Daoy (cell line): ENCODE measurements around the gene THAP2. TPM values are rescaled to one million over a fixed set of nuclear protein-coding genes. Genes with fewer than 3 reads are reported as not detected.
A peak's percentile ranks its signal among the peaks of the same experiment; 100 is the strongest.
"Not testable (repeated sequence)": the region's sequence is repeated elsewhere in the genome, so short reads cannot be mapped to it uniquely, and the experiment has no call there.

Source experiments
- DNase-seq: peaks from one replicate; pipeline ENCODE4 v3.0.0-alpha.2; 2015; ENCODE audit warnings: low read depth
- total RNA-seq: library from RNA; depleted of rRNA; stranded (reverse); fragments of >200 nt; shearing (Covaris generic); gene quantifications from 2 replicates; pipeline ENCODE4 v1.2.3, GENCODE V29; 2014

The THAP2 gene
- total RNA-seq, 1 experiment from 2014 or later, result 7.1 TPM

GRCh38 chr12:71662849-71663560 is 1.1 kb upstream of the THAP2 start:
- peak; percentile 63 for DNase-seq

- no peak for DNase-seq
These were observed 449 bp downstream of the THAP2 start for GRCh38 chr12:71664411-71665089.

GRCh38 chr12:71665090-71665463 is 976 bp downstream of the THAP2 start:
- no peak for DNase-seq

GRCh38 chr12:71666259-71666658 is 2.2 kb downstream of the THAP2 start:
- no peak for DNase-seq

- DNase-seq, result no peak
These were observed 7.2 kb downstream of the THAP2 start for GRCh38 chr12:71671311-71671710.

- DNase-seq, result no peak
These were observed 7.7 kb downstream of the THAP2 start for GRCh38 chr12:71671816-71672215.

- DNase-seq, result no peak
These were observed 18.4 kb downstream of the THAP2 start for GRCh38 chr12:71682466-71682865.

GRCh38 chr12:71683633-71684032 is 19.5 kb downstream of the THAP2 start:
- DNase-seq, result no peak

GRCh38 chr12:71684081-71684480 is 20.0 kb downstream of the THAP2 start:
- DNase-seq, result no peak

GRCh38 chr12:71685312-71685906 is 21.3 kb downstream of the THAP2 start:
- DNase-seq, result peak; percentile 19

GRCh38 chr12:71685914-71686657 is 22.0 kb downstream of the THAP2 start, which contains the start of gene TMEM19:
Gene TMEM19 (plus strand): TSS chr12:71686082. CDS start chr12:71686681, 599 bp downstream.
- DNase-seq, result peak; percentile 95

- no peak for DNase-seq
These were observed 22.5 kb downstream of the THAP2 start for GRCh38 chr12:71686658-71687025.

GRCh38 chr12:71687172-71687571 is 23.1 kb downstream of the THAP2 start:
- not testable (repeated sequence) for DNase-seq

- DNase-seq, result no peak
These were observed 25.0 kb downstream of the THAP2 start for GRCh38 chr12:71688961-71689570.

- DNase-seq, result no peak
These were observed 27.5 kb downstream of the THAP2 start for GRCh38 chr12:71691504-71692129.

GRCh38 chr12:71693126-71693525 is 29.0 kb downstream of the THAP2 start:
- no peak for DNase-seq

GRCh38 chr12:71693651-71694050 is 29.6 kb downstream of the THAP2 start:
- not testable (repeated sequence) for DNase-seq

GRCh38 chr12:71694099-71694820 is 30.2 kb downstream of the THAP2 start:
- no peak for DNase-seq

GRCh38 chr12:71695782-71696181 is 31.7 kb downstream of the THAP2 start:
- no peak for DNase-seq

- DNase-seq, result not testable (repeated sequence)
These were observed 38.1 kb downstream of the THAP2 start for GRCh38 chr12:71702181-71702580.

GRCh38 chr12:71702590-71702989 is 38.5 kb downstream of the THAP2 start:
- DNase-seq, result no peak
